ENCODE results near the gene IDE. TPM values are rescaled to one million over a fixed set of nuclear protein-coding genes. Genes with fewer than 3 reads are reported as not detected.
"Not testable (repeated sequence)": the region's sequence is repeated elsewhere in the genome, so short reads cannot be mapped to it uniquely, and the experiment has no call there.

The IDE gene
- total and polyA plus RNA-seq, 8 donors = 6.9 to 62.4 (median 18.1) TPM

DNA sequence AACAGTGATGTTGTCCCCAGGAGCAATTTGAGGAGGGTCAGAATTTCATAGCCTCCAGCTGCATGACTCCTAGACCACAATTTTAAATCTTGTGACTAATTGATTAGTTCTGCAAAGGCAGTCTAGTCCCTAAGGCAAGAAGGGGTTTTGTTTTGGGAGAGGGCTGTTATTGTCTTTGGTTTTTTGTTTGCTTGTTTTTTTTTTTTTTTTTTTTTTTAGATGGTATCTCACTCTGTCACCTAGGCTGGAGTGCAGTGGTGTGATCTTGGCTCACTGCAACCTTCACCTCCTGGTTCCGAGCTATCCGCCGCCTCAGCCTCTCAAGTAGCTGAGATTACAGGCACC is 165.9 kb downstream of the IDE start:
- no peaks in the 10 kb centered on the region for H3K9me3 ChIP-seq
- DNase-seq = no peak
- intact Hi-C loops (cut with DNase I; ENCODE audit: low total_unique reads) = no loop called here
- H3K36me3 ChIP-seq = no peaks in the 10 kb centered on the region
- H3K4me1 ChIP-seq = no peaks in the 10 kb centered on the region
- no peak overlapping the region for H3K27ac ChIP-seq
- no peaks in the 10 kb centered on the region for H3K27me3 ChIP-seq
- no peak overlapping the region for H3K4me3 ChIP-seq
- TF ChIP-seq EP300 (IDR thresholded peaks at IDR 0.05) = no peak
- no peak for TF ChIP-seq POLR2AphosphoS5 (IDR thresholded peaks at IDR 0.05)
- TF ChIP-seq POLR2A (IDR thresholded peaks at IDR 0.05) = no peak
- WGBS, 5 donors = 97 to 100% (median 97%) methylated on average over 3 of the region's 3 CpGs

DNA sequence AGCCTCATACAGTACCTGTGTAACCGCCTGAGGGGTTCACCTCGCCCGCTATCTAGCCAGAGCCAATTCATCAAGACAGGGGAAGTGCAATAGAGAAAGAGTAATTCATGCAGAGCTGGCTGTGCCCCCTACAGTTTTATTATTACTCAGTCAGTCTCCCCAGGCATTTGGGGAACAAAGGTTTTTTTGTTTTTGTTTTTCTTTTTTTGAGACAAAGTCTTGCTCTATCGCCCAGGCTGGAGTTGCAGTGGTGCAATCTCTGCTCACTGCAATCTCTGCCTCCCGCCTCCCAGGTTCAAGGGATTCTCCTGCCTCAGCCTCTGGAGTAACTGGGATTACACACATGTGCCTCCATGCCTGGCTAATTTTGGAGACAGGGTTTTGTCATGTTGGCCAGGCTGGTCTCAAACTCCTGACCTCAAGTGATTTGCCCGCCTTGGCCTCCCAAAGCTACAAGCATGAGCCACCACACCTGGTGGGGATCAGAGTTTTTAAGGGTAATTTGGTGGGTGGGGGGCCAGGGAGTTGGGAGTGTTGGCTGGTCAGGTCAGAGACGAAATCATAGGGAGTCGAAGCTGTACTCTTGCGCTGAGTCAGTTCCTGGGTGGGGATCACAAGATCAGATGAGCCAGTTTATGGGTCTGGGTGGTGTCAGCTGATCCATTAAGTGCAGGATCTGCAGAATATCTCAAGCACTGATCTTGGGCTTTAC is 166.4 kb downstream of the IDE start:
- Histone ChIP-seq H3K4me1 (no peaks in the 10 kb centered on the region), H3K27me3 (no peaks in the 10 kb centered on the region), H3K4me3 (no peak overlapping the region), H3K36me3 (no peaks in the 10 kb centered on the region), H3K27ac (no peak overlapping the region), H3K9me3 (no peaks in the 10 kb centered on the region)
- no peak for DNase-seq
- no peak for TF ChIP-seq POLR2A (IDR thresholded peaks at IDR 0.05)
- TF ChIP-seq, protein P1, sequence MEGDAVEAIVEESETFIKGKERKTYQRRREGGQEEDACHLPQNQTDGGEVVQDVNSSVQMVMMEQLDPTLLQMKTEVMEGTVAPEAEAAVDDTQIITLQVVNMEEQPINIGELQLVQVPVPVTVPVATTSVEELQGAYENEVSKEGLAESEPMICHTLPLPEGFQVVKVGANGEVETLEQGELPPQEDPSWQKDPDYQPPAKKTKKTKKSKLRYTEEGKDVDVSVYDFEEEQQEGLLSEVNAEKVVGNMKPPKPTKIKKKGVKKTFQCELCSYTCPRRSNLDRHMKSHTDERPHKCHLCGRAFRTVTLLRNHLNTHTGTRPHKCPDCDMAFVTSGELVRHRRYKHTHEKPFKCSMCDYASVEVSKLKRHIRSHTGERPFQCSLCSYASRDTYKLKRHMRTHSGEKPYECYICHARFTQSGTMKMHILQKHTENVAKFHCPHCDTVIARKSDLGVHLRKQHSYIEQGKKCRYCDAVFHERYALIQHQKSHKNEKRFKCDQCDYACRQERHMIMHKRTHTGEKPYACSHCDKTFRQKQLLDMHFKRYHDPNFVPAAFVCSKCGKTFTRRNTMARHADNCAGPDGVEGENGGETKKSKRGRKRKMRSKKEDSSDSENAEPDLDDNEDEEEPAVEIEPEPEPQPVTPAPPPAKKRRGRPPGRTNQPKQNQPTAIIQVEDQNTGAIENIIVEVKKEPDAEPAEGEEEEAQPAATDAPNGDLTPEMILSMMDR (IDR thresholded peaks at IDR 0.05) = no peak
- TF ChIP-seq POLR2AphosphoS5 (IDR thresholded peaks at IDR 0.05) = no peak
- TF ChIP-seq EP300 (IDR thresholded peaks at IDR 0.05) = no peak
- 76 to 83% (median 82%) methylated on average over 9 of the region's 9 CpGs for WGBS, 5 donors
- intact Hi-C loops (cut with DNase I; ENCODE audit: low total_unique reads) = no loop called here

DNA sequence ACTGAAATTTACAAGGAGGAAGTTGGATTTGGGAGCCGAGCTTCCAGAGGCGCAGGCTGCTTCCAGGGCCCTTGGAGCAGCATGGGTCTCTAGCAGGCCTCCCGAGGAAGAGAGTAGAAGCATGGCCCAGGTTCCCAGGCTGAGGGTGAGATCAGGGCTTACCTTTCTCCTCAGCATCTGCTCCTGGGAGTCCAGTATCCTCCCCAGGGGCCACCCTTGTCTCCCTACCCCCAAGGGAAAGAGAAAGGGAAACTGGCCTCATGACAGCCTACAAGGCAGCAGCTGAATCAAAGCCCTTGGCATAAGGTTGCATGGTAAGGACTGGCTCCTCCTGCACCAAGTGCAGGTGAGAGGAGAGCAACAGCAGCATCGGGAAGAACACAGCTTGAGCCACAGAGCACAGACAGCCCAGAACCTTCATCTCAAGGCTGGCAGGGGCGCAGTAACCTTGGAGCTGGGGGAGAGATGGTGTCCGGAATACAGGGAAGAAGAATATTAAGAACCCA is 168.4 kb downstream of the IDE start:
- no peaks in the 10 kb centered on the region for H3K27me3 ChIP-seq
- H3K4me3 ChIP-seq = no peak overlapping the region
- H3K9me3 ChIP-seq = no peaks in the 10 kb centered on the region
- intact Hi-C loops (cut with DNase I; ENCODE audit: low total_unique reads) = no loop called here
- H3K27ac ChIP-seq = no peak overlapping the region
- H3K36me3 ChIP-seq = no peaks in the 10 kb centered on the region
- no peak for DNase-seq
- WGBS, 5 donors = 59 to 69% (median 63%) methylated on average over 6 of the region's 6 CpGs
- no peaks in the 10 kb centered on the region for H3K4me1 ChIP-seq
- TF ChIP-seq EP300 (IDR thresholded peaks at IDR 0.05) = no peak

DNA sequence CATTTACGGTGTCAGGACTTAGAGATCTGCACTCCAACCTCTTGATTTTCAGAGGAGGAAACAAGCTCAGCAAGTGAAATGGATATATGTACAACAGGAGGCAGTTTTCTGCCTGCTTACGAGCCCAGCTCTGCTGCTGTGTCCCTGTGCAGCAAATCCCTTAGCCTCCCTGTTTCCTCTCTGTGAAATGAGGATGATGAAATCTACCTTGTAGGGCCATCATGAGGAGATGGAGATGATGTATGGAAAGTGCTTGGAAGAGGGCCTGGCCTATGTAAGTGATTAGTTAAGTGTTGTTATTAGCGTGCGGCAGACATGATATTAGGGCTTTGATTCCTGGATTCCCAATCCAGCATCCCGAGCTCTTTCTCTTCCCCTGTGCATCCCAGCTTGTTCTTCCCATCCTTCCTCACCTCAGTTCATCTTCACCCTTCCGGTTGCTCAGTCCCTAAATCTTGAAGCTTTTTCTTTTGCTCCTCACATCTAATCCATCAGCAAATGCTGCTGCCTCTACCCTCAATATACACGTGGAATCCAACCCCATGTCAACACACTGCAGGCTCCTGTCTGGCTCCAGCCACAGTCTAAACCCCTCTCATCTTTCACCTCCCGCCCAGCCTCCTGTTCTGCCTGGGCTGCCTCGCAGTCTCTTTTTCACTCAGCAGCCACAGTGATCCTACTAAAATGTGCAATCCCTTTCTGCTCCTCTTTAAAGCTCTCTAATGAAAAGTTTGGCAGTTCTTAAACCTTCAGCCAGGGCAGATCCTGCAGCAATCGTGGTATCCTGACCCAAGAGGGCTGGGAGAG is 169.1 kb downstream of the IDE start:
- WGBS, 5 donors = 59 to 73% (median 67%) methylated on average over 10 of the region's 10 CpGs
- H3K36me3 ChIP-seq = no peaks in the 10 kb centered on the region
- no peak overlapping the region for H3K4me3 ChIP-seq
- no peak for DNase-seq
- no peak for TF ChIP-seq EP300 (IDR thresholded peaks at IDR 0.05)
- no peak for TF ChIP-seq POLR2A (IDR thresholded peaks at IDR 0.05)
- TF ChIP-seq, protein P1 (IDR thresholded peaks at IDR 0.05) = no peak
- TF ChIP-seq POLR2AphosphoS5 (IDR thresholded peaks at IDR 0.05) = no peak
- H3K27me3 ChIP-seq = no peaks in the 10 kb centered on the region
- no peaks in the 10 kb centered on the region for H3K9me3 ChIP-seq
- no peaks in the 10 kb centered on the region for H3K4me1 ChIP-seq
- intact Hi-C loops (cut with DNase I; ENCODE audit: low total_unique reads) = no loop called here
- no peak overlapping the region for H3K27ac ChIP-seq

DNA sequence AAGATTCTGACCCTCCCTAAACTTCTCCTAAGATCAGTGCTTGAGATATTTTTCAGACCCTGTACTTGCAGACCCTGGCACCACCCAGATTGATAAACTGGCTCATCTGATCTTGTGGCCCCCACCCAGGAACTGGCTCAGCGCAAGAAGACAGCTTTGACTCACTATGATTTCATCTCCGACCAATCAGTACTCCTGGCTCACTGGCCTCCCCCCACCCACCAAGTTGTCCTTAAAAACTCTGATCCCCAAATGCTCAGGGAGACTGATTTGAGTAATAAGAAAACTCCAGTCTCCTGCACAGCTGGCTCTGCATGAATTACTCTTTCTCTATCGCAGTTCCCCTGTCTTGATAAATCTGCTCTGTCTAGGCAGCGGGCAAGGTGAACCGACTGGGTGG is 171.7 kb downstream of the IDE start:
- H3K4me1 ChIP-seq; intact Hi-C loops (cut with DNase I; ENCODE audit: low total_unique reads); H3K27ac ChIP-seq; DNase-seq; H3K4me3 ChIP-seq; H3K27me3 ChIP-seq; H3K36me3 ChIP-seq: not testable (repeated sequence)
- peaks cover 0 to 12% (median 3%) of the 10 kb centered on the region in 4 donors for H3K9me3 ChIP-seq
- 79 to 90% (median 87%) methylated on average over 5 of the region's 5 CpGs for WGBS, 5 donors

Other genes starting within 250 kb of the IDE start
- 1 to 10 TPM; 1.2 to 8.3 (median 2.9) TPM for gene KIF11, start 19.0 kb upstream of the IDE start, total RNA-seq
- 1 to 10 TPM; 1.1 to 4.6 (median 2.1) TPM for gene KIF11, start 19.0 kb upstream of the IDE start, polyA plus RNA-seq
- 1 to 10 TPM; 1.4 to 6.8 (median 4.3) TPM for gene HHEX, start 115.9 kb upstream of the IDE start, total RNA-seq
- 1 to 10 TPM; 3.8 to 4.7 (median 4.6) TPM for gene HHEX, start 115.9 kb upstream of the IDE start, polyA plus RNA-seq